IMR-90 (cell line): Measurements from ENCODE around the gene NCOR1. TPM values are rescaled to one million over a fixed set of nuclear protein-coding genes. Genes with fewer than 3 reads are reported as not detected.

ENCODE experiments used
- ATAC-seq: fragments of 200-7000 bp; cut with Tn5 transposase; 2 replicates; pipeline ENCODE4 v1.9.1; 2020; ENCODE audit warnings: low read depth, mild to moderate bottlenecking, moderate library complexity
- BruUV-seq: library from RNA; stranded (reverse); fragments of 400-500 nt; replicated peaks from 2 replicates; lab custom pipeline; 2021; lab: Mats Ljungman, UMichigan
- CTCF ChIA-PET: fragments of 300-600 bp; formaldehyde crosslinking; extraction: SDS; loops from one replicate; lab custom pipeline; 2021; ENCODE audit warnings: antibody characterized with exemption; lab: Yijun Ruan, JAX
- POLR2A ChIA-PET: fragments of 300-600 bp; sonication (Branson Sonifier 250); formaldehyde crosslinking; loops from one replicate; lab custom pipeline; 2022; ENCODE audit warnings: antibody characterized with exemption; ENCODE audit not compliant: unreplicated experiment; lab: Charles Lee
- DNase-seq: peaks from one replicate; pipeline ENCODE4 v3.0.0; 2013
- H2AFZ ChIP-seq: replicated peaks from 2 replicates; pipeline ENCODE3; 2013; ENCODE audit warnings: low read length, mild to moderate bottlenecking; ENCODE audit not compliant: poor library complexity
- H2AK5ac ChIP-seq: 2 replicates; pipeline ENCODE4 v1.6.1; 2013; ENCODE audit warnings: low read depth, low read length, inconsistent platforms
- H2AK9ac ChIP-seq: replicated peaks from 2 replicates; pipeline ENCODE3; 2013; ENCODE audit warnings: mild to moderate bottlenecking, low read depth, low read length, moderate library complexity; ENCODE audit not compliant: poor library complexity
- H2BK120ac ChIP-seq: 2 replicates; pipeline ENCODE4 v1.6.1; 2013; ENCODE audit warnings: low read depth, low read length, inconsistent platforms
- H2BK15ac ChIP-seq: 3 replicates; pipeline ENCODE4 v1.6.1; 2013; ENCODE audit warnings: low read depth, low read length, inconsistent platforms
- H2BK20ac ChIP-seq: 2 replicates; pipeline ENCODE4 v1.6.1; 2013; ENCODE audit warnings: low read depth, mild to moderate bottlenecking, inconsistent platforms, low read length, moderate library complexity
- H2BK5ac ChIP-seq: 2 replicates; pipeline ENCODE4 v1.6.1; 2013; ENCODE audit warnings: mild to moderate bottlenecking, low read depth, low read length, inconsistent platforms; ENCODE audit not compliant: poor library complexity, severe bottlenecking
- H3K14ac ChIP-seq: replicated peaks from 2 replicates; pipeline ENCODE4 v1.6.1; 2013; ENCODE audit warnings: low read depth, low read length, inconsistent platforms
- H3K18ac ChIP-seq: 2 replicates; pipeline ENCODE4 v1.6.1; 2013; ENCODE audit warnings: low read depth, low read length, control low read depth
- H3K23ac ChIP-seq: 2 replicates; pipeline ENCODE4 v1.6.1; 2013; ENCODE audit warnings: low read depth, low read length, inconsistent platforms
- H3K27ac ChIP-seq: 2 replicates; pipeline ENCODE4 v1.5.1; 2013; ENCODE audit warnings: mild to moderate bottlenecking, control low read depth, low read length; ENCODE audit not compliant: insufficient read depth
- H3K27me3 ChIP-seq: 2 replicates; pipeline ENCODE4 v1.6.1; 2013; ENCODE audit warnings: low read length; ENCODE audit not compliant: control insufficient read depth, insufficient read depth
- H3K36me3 ChIP-seq: 2 replicates; pipeline ENCODE4 v1.6.1; 2013; ENCODE audit warnings: low read length, mixed read lengths; ENCODE audit not compliant: control insufficient read depth, insufficient read depth
- H3K4ac ChIP-seq: 2 replicates; pipeline ENCODE4 v1.6.1; 2013; ENCODE audit warnings: low read depth, low read length, inconsistent platforms
- H3K4me1 ChIP-seq: 2 replicates; pipeline ENCODE4 v1.6.1; 2013; ENCODE audit warnings: low read length, mixed read lengths; ENCODE audit not compliant: control insufficient read depth, insufficient read depth
- H3K4me2 ChIP-seq: 2 replicates; pipeline ENCODE4 v1.6.1; 2013; ENCODE audit warnings: low read depth, mild to moderate bottlenecking, control low read depth, low read length, moderate library complexity
- H3K4me3 ChIP-seq: 2 replicates; pipeline ENCODE4 v1.5.1; 2013; ENCODE audit warnings: low read depth, mild to moderate bottlenecking, control low read depth, low read length, moderate library complexity; ENCODE audit not compliant: insufficient read depth
- H3K56ac ChIP-seq: 2 replicates; pipeline ENCODE4 v1.6.1; 2013; ENCODE audit warnings: low read length, inconsistent platforms; ENCODE audit not compliant: insufficient read depth; ENCODE audit errors: extremely low read depth
- H3K79me1 ChIP-seq, 2 experiments: 2 replicates each; pipeline ENCODE4 v1.6.1; 2013; ENCODE audit warnings: low read length in 2 of 2, inconsistent platforms in 1 of 2, low read depth in 1 of 2
- H3K9ac ChIP-seq: 2 replicates; pipeline ENCODE4 v1.6.1; 2013; ENCODE audit warnings: low read depth, low read length, control low read depth
- H3K9me1 ChIP-seq: 2 replicates; pipeline ENCODE4 v1.6.1; 2013; ENCODE audit warnings: low read length, inconsistent platforms; ENCODE audit not compliant: insufficient read depth
- H3K9me3 ChIP-seq: 2 replicates; pipeline ENCODE4 v1.6.1; 2013; ENCODE audit warnings: low read length; ENCODE audit not compliant: control insufficient read depth, insufficient read depth
- H4K20me1 ChIP-seq: 2 replicates; pipeline ENCODE4 v1.6.1; 2013; ENCODE audit warnings: low read length, inconsistent platforms; ENCODE audit not compliant: insufficient read depth
- H4K5ac ChIP-seq: 2 replicates; pipeline ENCODE4 v1.6.1; 2013; ENCODE audit warnings: mild to moderate bottlenecking, low read depth, low read length, control low read depth
- H4K8ac ChIP-seq, 2 experiments: 2 replicates each; pipeline ENCODE4 v1.6.1; 2013; ENCODE audit warnings: low read depth in 2 of 2, low read length in 2 of 2, control low read depth in 1 of 2, inconsistent platforms in 1 of 2
- H4K91ac ChIP-seq: 2 replicates; pipeline ENCODE4 v1.6.1; 2013; ENCODE audit warnings: low read depth, low read length, inconsistent platforms; ENCODE audit not compliant: insufficient read depth
- CEBPB ChIP-seq: IDR thresholded peaks from 2 replicates; pipeline ENCODE4 v1.6.1; 2012; ENCODE audit warnings: low read depth, low read length, improper control_type of control experiment
- CHD1 ChIP-seq: IDR thresholded peaks from 2 replicates; pipeline ENCODE4 v1.6.1; 2012; ENCODE audit warnings: low read depth, low read length, improper control_type of control experiment
- FOS ChIP-seq: fragments of 150-350 bp; IDR thresholded peaks from 2 replicates; pipeline ENCODE4 v1.6.1; 2016; ENCODE audit warnings: low read depth, low read length
- MAFK ChIP-seq: IDR thresholded peaks from 2 replicates; pipeline ENCODE4 v1.6.1; 2012; ENCODE audit warnings: low read depth, low read length, improper control_type of control experiment
- MAZ ChIP-seq: IDR thresholded peaks from 2 replicates; pipeline ENCODE4 v1.6.1; 2012; ENCODE audit warnings: low read depth, mild to moderate bottlenecking, low read length, improper control_type of control experiment, moderate library complexity, borderline replicate concordance
- MXI1 ChIP-seq: IDR thresholded peaks from 2 replicates; pipeline ENCODE4 v1.6.1; 2012; ENCODE audit warnings: low read depth, mild to moderate bottlenecking, low read length, moderate library complexity, borderline replicate concordance
- NFE2L2 ChIP-seq: fragments of 150-350 bp; IDR thresholded peaks from 2 replicates; pipeline ENCODE4 v1.6.1; 2016; ENCODE audit warnings: low read depth, mild to moderate bottlenecking, low read length
- POLR2A ChIP-seq: IDR thresholded peaks from 2 replicates; pipeline ENCODE4 v1.6.1; 2012; ENCODE audit warnings: mild to moderate bottlenecking, low read depth, low read length
- RFX5 ChIP-seq: IDR thresholded peaks from 2 replicates; pipeline ENCODE4 v1.8.0; 2012; ENCODE audit warnings: low read depth, mild to moderate bottlenecking, low read length, moderate library complexity
- USF2 ChIP-seq: fragments of 150-350 bp; IDR thresholded peaks from 2 replicates; pipeline ENCODE4 v1.6.1; 2017; ENCODE audit warnings: mild to moderate bottlenecking, antibody characterized with exemption, low read length, low read depth
- WGBS, 2 experiments: methylation state at CpG; one replicate each; pipeline versions ENCODE4 v1.1.5 to v1.1.7; 2013; ENCODE audit warnings: missing lambda C conversion rate in 2 of 2; ENCODE audit not compliant: insufficient read length in 1 of 2; ENCODE audit errors: extremely low coverage in 2 of 2; 5-methylcytosine and 5-hydroxymethylcytosine counted together
- dilution Hi-C: fragments of 300-500 bp; cut with HindIII; formaldehyde crosslinking; loops from one replicate; pipeline ENCODE4 v1.14.3; 2018; ENCODE audit warnings: low sequenced_read_pairs; ENCODE audit not compliant: unreplicated experiment
- in situ Hi-C: fragments of 300-500 bp; cut with MboI; formaldehyde crosslinking; loops from 3 replicates; pipeline ENCODE4 v1.14.3; 2019; ENCODE audit warnings: low sequenced_read_pairs, inconsistent platforms, mixed read lengths
- intact Hi-C: fragments of 100-400 bp; cut with micrococcal nuclease; formaldehyde crosslinking; loops from 2 replicates; pipeline ENCODE4 v1.10.0; 2022
- polyA plus RNA-seq, 3 experiments: library from polyadenylated mRNA; depleted of rRNA; stranded (reverse); fragments of >200 nt; gene quantifications; 2 replicates each; pipeline ENCODE4 v1.2.3, GENCODE V29; 2012; ENCODE audit warnings: low replicate concordance in 1 of 3
- total RNA-seq: library from RNA; depleted of rRNA; stranded (reverse); fragments of >200 nt; gene quantifications from 2 replicates; pipeline ENCODE4 v1.2.3, GENCODE V29; 2012
- TF ChIP-seq, protein P1 (sequence below): conservative IDR thresholded peaks from 2 replicates; pipeline ENCODE4 v1.5.1; 2012; ENCODE audit warnings: mild to moderate bottlenecking, low read depth, low read length, improper control_type of control experiment

NCOR1 gene
- total and polyA plus RNA-seq, 2 of the 4 experiments (the other 2 are of a cell fraction) = 54.5 to 80.3 TPM

DNA sequence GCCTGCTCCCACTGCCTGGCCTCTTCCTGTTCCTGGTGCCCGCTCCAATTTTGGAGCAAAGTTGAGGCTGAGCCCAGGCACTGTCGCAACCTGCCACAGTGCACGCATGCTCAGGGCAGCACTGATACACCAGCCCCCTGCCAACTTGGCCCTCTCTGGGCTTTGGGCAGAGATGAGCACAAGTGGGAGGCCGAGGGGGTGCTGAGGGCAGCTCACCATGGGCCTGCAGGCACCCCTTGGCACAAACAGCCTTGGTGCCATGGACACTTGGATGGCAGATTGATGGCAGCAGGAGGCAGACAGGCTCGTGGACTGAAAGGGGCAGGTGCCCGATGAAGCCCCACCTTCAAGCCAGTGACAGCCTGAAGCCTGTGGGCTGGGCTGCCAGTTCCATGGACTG is 44.6 kb upstream of the NCOR1 start:
- no peaks in the 10 kb centered on the region for H3K9me3 ChIP-seq
- no peak overlapping the region for H3K27ac ChIP-seq
- no peak overlapping the region for H3K56ac ChIP-seq
- CTCF ChIA-PET = no interaction called here
- no peak overlapping the region for H2AFZ ChIP-seq
- no peak overlapping the region for H3K4ac ChIP-seq
- no peak overlapping the region for H2BK20ac ChIP-seq
- WGBS, 2 experiments = no CpG with 5 or more reads among the region's 6 CpGs
- H3K36me3 ChIP-seq = no peaks in the 10 kb centered on the region; the same call in 1 of the 2 replicates
- in situ Hi-C loops = no loop called here
- dilution Hi-C loops = no loop called here
- no peak overlapping the region for H4K5ac ChIP-seq
- H3K27me3 ChIP-seq = no peaks in the 10 kb centered on the region
- H3K14ac ChIP-seq = no peak overlapping the region
- no peak overlapping the region for H3K4me3 ChIP-seq
- H4K20me1 ChIP-seq = no peaks in the 10 kb centered on the region
- H3K9me1 ChIP-seq = no peaks in the 10 kb centered on the region
- H3K23ac ChIP-seq = no peak overlapping the region
- TF ChIP-seq NFE2L2 (no peak), MAFK (no peak), USF2 (no peak), FOS (no peak), CHD1 (no peak), MAZ (no peak), RFX5 (no peak), POLR2A (no peak), MXI1 (no peak), CEBPB (no peak)
- TF ChIP-seq, protein P1, sequence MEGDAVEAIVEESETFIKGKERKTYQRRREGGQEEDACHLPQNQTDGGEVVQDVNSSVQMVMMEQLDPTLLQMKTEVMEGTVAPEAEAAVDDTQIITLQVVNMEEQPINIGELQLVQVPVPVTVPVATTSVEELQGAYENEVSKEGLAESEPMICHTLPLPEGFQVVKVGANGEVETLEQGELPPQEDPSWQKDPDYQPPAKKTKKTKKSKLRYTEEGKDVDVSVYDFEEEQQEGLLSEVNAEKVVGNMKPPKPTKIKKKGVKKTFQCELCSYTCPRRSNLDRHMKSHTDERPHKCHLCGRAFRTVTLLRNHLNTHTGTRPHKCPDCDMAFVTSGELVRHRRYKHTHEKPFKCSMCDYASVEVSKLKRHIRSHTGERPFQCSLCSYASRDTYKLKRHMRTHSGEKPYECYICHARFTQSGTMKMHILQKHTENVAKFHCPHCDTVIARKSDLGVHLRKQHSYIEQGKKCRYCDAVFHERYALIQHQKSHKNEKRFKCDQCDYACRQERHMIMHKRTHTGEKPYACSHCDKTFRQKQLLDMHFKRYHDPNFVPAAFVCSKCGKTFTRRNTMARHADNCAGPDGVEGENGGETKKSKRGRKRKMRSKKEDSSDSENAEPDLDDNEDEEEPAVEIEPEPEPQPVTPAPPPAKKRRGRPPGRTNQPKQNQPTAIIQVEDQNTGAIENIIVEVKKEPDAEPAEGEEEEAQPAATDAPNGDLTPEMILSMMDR = no peak
- peaks cover 2% of the 10 kb centered on the region for H3K4me1 ChIP-seq
- no peak for DNase-seq
- H4K91ac ChIP-seq = no peak overlapping the region
- no peak overlapping the region for H3K18ac ChIP-seq
- BruUV-seq = no TSS peak
- no peak overlapping the region for H2BK120ac ChIP-seq
- ATAC-seq = no peak
- H2BK15ac ChIP-seq = no peak overlapping the region
- no peak overlapping the region for H3K9ac ChIP-seq
- no peak overlapping the region for H3K4me2 ChIP-seq
- H2AK9ac ChIP-seq = no peak overlapping the region
- peaks cover 4 to 9% of the 10 kb centered on the region in 2 experiments; a peak in 3 of 4 replicates for H3K79me1 ChIP-seq
- intact Hi-C loops = no loop called here
- no peak overlapping the region for H2AK5ac ChIP-seq
- POLR2A ChIA-PET = no interaction called here
- H4K8ac ChIP-seq = no peak overlapping the region
- H2BK5ac ChIP-seq = no peak overlapping the region
